Activated CD8-positive, alpha-beta T cell treated with anti-CD3 and anti-CD28 coated beads for 36 hours (primary cell): ENCODE measurements around the gene CAPN10. TPM values are rescaled to one million over a fixed set of nuclear protein-coding genes. Genes with fewer than 3 reads are reported as not detected.

ENCODE experiments used
- ATAC-seq: fragments of 200-7000 bp; cut with Tn5 transposase; one replicate; pipeline ENCODE4 v1.10.0; 2021; ENCODE audit warnings: mild to moderate bottlenecking, moderate library complexity
- CTCF ChIA-PET: fragments of 350-600 bp; sonication (Branson Sonifier 250); formaldehyde crosslinking; loops from one replicate; lab custom pipeline; 2021; ENCODE audit warnings: antibody characterized with exemption; lab: Charles Lee
- POLR2A ChIA-PET: fragments of 350-600 bp; sonication (Branson Sonifier 250); formaldehyde crosslinking; loops from one replicate; lab custom pipeline; 2021; ENCODE audit warnings: antibody characterized with exemption; lab: Charles Lee
- DNase-seq: peaks from one replicate; pipeline ENCODE4 v3.0.0-alpha.2; 2020
- H3K27ac Mint-ChIP-seq: one replicate; pipeline ENCODE4 v1.8.0; 2021; ENCODE audit warnings: mild to moderate bottlenecking, mixed read lengths
- H3K27me3 Mint-ChIP-seq: one replicate; pipeline ENCODE4 v1.8.0; 2021; ENCODE audit warnings: mixed read lengths
- H3K36me3 Mint-ChIP-seq: one replicate; pipeline ENCODE4 v1.8.0; 2021; ENCODE audit warnings: low read depth, mixed read lengths
- H3K4me1 Mint-ChIP-seq: one replicate; pipeline ENCODE4 v1.8.0; 2021; ENCODE audit warnings: low read depth, mixed read lengths
- H3K4me3 Mint-ChIP-seq: one replicate; pipeline ENCODE4 v1.8.0; 2021; ENCODE audit warnings: mild to moderate bottlenecking, moderate library complexity, mixed read lengths
- H3K9me3 Mint-ChIP-seq: one replicate; pipeline ENCODE4 v1.8.0; 2021; ENCODE audit warnings: mixed read lengths
- intact Hi-C: fragments of 100-400 bp; cut with micrococcal nuclease; formaldehyde crosslinking; loops from one replicate; pipeline ENCODE4 v1.10.0; 2022
- total RNA-seq, 2 experiments: library from RNA; stranded (reverse); gene quantifications; one replicate each; pipeline ENCODE4 v1.2.3, GENCODE V29; 2021
- TF ChIP-seq, protein P1 (sequence below): fragments of 200-600 bp; IDR thresholded peaks from one replicate; pipeline ENCODE4 v1.8.0; 2022; ENCODE audit warnings: antibody characterized with exemption, mild to moderate bottlenecking

The CAPN10 gene
- total RNA-seq, 2 experiments from 2014 or later: 26.8 to 29.1 TPM

DNA sequence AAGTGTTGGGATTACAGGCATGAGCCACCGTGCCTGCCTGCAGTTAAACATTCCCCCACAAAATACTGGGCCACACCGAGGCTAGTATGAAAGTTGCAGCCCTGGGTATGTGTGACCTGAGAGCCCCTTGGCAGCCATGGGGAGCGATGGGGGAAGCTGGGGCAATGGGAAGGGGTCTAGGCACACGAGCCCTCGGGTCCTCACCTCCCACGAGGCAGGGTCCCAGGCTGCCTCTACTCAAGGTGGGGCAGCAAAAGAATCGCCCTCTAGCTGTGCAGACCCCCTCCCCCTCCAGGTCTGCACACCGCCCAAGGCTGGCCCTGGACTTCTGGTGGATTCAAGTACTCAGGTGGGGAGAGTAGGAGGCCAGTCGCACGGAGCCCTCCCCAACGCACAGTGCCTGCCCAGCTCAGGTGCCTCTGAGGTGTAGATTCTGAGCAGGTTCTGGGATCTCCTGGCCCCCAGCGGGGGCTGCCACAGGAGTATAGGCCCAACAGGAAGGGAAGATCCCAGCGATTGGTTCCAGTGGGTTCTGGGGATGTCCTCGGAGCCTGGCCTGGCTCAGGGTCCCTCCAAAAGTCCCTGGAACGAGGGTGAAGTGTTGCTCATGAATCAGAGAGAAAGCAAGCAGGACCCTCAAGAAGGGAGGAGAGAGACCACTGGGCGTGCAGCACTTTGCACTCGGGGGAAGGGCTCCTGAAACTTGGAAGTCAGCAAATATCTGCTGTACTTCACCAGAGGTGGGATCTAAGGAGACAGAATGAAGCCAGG lies 41.4 kb downstream of the CAPN10 start:
- Mint-ChIP-seq H3K36me3 (peaks cover 2% of the 10 kb centered on the region), H3K4me1 (peaks cover 37% of the 10 kb centered on the region), H3K9me3 (peaks cover under 1% of the 10 kb centered on the region), H3K27me3 (no peaks in the 10 kb centered on the region), H3K4me3 (no peak overlapping the region), H3K27ac (no peak overlapping the region)
- CTCF ChIA-PET: interaction anchor here (1.3 to 1.4 kb wide), 2 partner anchors 9 to 114 kb away, joined by 3 to 4 read pairs; no protein-coding TSS in a partner anchor
- POLR2A ChIA-PET: interaction anchor here (1.1 kb wide), 1 partner anchor 67 kb away, joined by 3 read pairs; no protein-coding TSS in a partner anchor
- intact Hi-C loops: no loop called here
- ATAC-seq: no peak
- no peak for DNase-seq
- TF ChIP-seq, protein P1, sequence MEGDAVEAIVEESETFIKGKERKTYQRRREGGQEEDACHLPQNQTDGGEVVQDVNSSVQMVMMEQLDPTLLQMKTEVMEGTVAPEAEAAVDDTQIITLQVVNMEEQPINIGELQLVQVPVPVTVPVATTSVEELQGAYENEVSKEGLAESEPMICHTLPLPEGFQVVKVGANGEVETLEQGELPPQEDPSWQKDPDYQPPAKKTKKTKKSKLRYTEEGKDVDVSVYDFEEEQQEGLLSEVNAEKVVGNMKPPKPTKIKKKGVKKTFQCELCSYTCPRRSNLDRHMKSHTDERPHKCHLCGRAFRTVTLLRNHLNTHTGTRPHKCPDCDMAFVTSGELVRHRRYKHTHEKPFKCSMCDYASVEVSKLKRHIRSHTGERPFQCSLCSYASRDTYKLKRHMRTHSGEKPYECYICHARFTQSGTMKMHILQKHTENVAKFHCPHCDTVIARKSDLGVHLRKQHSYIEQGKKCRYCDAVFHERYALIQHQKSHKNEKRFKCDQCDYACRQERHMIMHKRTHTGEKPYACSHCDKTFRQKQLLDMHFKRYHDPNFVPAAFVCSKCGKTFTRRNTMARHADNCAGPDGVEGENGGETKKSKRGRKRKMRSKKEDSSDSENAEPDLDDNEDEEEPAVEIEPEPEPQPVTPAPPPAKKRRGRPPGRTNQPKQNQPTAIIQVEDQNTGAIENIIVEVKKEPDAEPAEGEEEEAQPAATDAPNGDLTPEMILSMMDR: no peak

DNA sequence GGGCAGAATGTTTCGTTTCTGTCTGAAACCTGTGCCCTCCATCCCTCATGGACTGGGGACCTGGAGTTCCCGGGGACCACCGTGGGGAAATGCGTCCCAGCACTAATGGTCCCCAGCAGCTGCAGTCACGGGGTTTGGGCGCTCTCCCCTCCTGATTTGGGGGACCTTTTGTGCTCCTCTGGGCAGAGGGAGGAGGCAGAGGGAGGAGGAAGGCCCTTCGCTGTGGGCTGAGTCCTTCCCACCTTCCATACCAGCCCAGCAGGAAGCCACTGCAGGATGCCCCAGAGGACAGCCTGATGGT lies 41.9 kb downstream of the CAPN10 start:
- H3K4me1 Mint-ChIP-seq: peaks cover 32% of the 10 kb centered on the region
- intact Hi-C loops: no loop called here

DNA sequence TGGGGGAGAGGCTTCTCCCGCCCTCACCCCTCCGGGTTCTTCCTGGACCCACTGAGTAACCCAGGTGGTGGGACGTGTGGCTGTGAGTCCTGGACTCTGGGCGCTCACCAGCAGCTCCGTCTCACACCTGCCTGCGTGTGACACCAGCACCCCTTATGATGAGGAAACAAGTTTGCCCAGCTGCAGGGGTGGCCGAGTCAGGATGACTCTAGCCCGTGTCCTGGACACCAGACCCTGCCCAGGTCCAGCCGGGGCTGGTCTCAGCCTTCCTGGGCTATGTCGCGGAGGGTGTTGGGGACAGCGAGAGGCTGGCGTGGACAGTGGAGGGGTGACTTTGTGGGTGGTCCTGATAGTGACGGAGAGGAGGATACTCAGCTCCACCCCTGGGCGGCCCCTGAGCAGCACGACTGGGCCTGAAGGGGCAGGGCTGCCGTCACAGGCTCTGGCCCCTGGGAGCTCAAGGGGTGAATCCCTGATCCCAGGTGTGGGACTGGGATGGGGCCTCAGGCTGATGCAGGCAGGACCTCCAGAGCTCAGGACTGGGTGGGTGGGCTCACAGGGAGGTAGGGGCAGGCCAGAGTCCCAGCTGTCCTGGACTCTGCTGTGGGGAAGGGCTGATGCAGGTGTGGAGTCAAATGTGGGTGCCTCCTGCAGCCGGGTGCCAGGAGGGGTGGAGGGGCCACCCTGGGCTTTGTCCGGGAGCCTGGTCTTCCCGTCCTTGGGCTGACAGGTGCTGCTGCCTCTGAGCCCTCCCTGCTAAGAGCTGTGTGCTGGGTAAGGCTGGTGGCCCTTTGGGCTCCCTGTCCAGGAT lies 42.5 kb downstream of the CAPN10 start:
- no peak for ATAC-seq
- peaks cover 10% of the 10 kb centered on the region for H3K9me3 Mint-ChIP-seq
- TF ChIP-seq, protein P1: no peak
- peaks cover 28% of the 10 kb centered on the region for H3K4me1 Mint-ChIP-seq
- intact Hi-C loops: no loop called here
- POLR2A ChIA-PET: interaction anchor here (0.7 to 1.1 kb wide), 3 partner anchors 8 to 23 kb away, joined by 3 to 4 read pairs (median 3); no protein-coding TSS in a partner anchor
- H3K27ac Mint-ChIP-seq: no peak overlapping the region
- no peak overlapping the region for H3K4me3 Mint-ChIP-seq
- H3K36me3 Mint-ChIP-seq: peaks cover 11% of the 10 kb centered on the region
- no peaks in the 10 kb centered on the region for H3K27me3 Mint-ChIP-seq
- CTCF ChIA-PET: no interaction called here
- no peak for DNase-seq

More for the DNA sequence above, 41.9 kb downstream of the CAPN10 start:
- Mint-ChIP-seq H3K9me3 (peaks cover 6% of the 10 kb centered on the region), H3K36me3 (peaks cover 8% of the 10 kb centered on the region), H3K27ac (no peak overlapping the region), H3K27me3 (no peaks in the 10 kb centered on the region), H3K4me3 (no peak overlapping the region)
- ChIA-PET POLR2A (interaction anchor here (0.7 kb wide), 1 partner anchor 23 kb away, joined by 4 read pairs; no protein-coding TSS in a partner anchor), CTCF (no interaction called here)
- ATAC-seq: no peak
- TF ChIP-seq, protein P1: no peak
- DNase-seq: no peak

DNA sequence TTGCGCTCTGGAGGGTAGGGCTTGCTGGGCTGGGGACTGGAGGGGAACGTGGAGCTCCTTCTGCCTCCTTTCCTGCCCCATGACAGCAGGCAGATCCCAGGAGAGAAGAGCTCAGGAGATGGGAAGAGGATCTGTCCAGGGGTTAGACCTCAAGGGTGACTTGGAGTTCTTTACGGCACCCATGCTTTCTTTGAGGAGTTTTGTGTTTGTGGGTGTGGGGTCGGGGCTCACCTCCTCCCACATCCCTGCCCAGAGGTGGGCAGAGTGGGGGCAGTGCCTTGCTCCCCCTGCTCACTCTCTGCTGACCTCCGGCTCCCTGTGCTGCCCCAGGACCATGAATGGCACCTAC lies 43.1 kb downstream of the CAPN10 start:
- DNase-seq: no peak
- ATAC-seq: no peak
- Mint-ChIP-seq H3K36me3 (peaks cover 16% of the 10 kb centered on the region), H3K4me3 (no peak overlapping the region), H3K4me1 (peaks cover 22% of the 10 kb centered on the region), H3K9me3 (peaks cover 16% of the 10 kb centered on the region), H3K27ac (no peak overlapping the region), H3K27me3 (no peaks in the 10 kb centered on the region)
- intact Hi-C loops: no loop called here
- ChIA-PET POLR2A (interaction anchor here (0.9 to 1.1 kb wide), 3 partner anchors 8 to 28 kb away, joined by 3 read pairs; no protein-coding TSS in a partner anchor), CTCF (interaction anchor here (1.4 kb wide), 1 partner anchor 40 kb away, joined by 3 read pairs; no protein-coding TSS in a partner anchor)
- TF ChIP-seq, protein P1: no peak
